Measurements from ENCODE around the gene EVI5L.
"Not testable (repeated sequence)": the region's sequence is repeated elsewhere in the genome, so short reads cannot be mapped to it uniquely, and the experiment has no call there.

EVI5L gene

DNA sequence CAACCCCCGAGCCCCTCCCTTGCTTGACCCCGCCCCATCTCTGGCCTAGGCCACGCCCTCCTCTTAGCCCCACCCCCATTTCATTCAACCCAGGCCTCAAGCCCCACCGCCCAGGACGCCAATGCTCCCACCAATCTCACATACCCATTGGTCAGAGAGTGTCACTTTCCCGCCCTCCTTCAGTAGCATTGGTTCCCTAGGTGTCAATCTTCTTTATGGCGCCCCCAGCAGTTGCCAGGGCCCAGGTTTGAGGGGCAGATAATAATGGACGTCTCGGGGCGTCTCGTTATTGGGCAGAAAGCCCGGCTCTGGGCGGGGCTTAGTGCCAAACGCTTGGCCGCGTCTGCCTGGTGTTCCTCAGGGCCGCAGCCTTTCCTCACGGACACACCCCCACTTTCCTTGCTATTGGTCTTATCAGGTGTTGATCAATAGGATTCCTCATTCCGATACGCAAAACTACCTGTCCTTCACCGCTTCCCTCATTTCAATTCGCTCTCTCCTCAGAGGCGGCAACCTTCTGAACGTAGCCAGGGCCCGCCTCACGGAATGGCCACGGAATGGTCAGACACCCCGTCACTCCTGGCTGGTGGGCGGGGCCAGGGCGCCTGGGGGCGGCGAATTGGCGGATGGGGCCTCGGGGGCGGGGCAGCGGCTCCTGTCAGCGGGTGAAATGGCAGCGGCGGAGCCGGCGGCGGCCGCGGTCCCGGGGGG lies at the start of gene EVI5L:
Gene EVI5L, plus strand, starts transcription at position 658 of the 711 bp plus-strand sequence. CDS start 16,325 bp downstream, outside the sequence.
- DNase-seq, result peak; percentile 100

DNA sequence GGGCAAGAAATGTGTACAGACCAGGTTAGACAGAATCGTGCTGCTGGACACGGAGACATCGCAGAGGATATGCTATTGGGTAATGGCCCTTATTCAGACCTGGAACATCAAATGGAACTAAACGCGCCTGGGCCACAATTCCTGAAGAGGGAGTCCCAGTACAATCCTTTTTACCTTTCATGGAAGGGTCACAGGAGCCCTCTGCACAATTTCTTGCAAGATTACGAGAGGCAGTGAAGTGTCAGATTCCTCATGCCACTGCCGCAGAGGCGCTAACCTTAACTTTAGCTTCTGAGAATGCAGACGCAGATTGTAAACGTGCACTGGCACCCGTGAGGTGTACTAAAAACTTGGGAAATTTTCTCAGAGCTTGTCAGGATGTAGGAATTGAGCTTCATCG lies 48.9 kb upstream of the EVI5L start:
- no peak for DNase-seq

DNA sequence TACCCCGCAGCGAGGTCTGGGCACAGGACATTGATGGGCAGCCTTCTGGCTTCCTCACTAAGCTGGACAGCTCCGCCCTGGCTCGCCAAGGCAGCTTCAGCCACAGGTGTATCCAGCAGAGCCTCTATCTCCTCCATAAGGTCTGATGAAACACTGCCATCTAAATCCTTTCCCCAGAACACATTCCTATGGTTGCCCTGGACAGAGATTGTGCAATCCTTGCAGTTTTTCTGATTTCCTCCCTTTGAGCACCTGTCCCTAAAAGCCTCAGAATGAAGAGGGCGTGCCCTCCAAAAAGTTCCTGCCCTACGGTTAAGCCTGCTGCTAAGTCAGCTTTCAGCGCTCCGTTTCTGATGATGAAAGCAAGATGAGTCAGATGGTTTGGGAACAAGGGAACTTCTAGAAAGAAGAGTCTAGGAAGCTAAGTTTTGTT lies 46.0 kb upstream of the EVI5L start:
- DNase-seq, result no peak

DNA sequence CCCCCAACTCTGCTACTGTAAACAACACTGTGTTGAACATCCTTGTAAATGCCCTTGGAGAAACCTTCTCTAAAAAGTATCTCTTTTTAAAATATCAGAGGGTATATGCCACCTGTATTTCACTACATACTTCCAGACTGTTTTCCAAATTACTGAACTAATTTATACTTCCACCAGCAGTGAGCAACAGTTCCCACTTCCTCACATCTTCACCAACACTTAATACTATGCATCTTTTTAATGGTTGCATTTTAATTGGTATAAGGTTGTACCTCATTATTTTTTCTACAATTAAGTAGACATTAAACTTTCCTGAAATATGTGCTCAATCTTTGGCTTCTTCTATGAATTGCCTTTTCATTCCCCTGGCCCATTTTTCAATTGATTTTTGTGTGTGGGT lies 45.2 kb upstream of the EVI5L start:
- DNase-seq, result no peak

DNA sequence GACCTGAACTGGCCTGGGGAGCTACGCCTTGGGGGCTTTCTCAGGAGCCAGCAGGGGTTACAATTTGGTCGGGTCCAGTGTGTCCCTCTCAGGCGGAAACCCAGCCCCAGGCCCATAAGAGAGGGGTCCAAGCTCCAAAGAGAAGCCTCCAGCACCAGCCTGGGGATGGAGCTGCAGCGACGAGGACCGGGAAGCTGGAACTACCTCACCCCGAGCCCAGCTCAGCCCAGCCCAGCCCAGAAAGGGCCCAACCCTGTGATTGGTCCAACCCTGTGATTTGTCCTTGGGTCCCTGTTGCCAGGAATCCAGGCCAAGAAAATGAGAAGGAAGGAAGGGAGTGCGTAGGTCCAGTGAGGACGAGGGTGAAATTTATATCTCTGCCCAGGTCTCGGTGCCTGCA lies 42.9 kb upstream of the EVI5L start:
- no peak for DNase-seq

DNA sequence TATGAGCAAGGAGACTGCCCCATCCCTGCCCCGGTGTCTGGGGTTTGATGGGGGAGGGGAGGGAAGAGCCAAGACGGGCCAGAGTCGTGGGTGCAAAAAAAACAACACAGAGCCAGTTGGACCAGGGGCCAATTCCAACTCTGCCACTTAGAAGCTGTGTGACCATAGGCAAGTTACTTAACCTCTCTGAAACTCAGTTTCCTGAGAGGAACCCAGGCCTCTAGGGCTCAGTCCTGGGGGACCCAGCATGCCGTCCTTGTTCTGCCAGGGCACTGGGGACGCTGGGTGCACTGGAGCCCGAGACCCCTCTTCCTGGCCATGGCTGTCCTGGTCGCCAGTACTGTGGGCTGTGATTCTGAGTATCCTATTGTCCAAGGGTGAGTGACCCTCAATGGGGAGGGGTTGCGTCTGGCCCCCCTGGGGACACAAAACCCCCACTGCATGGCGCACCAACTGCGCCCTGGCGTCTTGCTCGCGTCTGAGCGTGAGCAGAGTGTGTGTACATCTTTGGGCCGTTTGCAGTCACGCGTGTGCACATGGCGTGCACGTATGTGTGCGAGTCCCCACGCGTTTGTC lies 42.3 kb upstream of the EVI5L start:
- DNase-seq, result no peak

DNA sequence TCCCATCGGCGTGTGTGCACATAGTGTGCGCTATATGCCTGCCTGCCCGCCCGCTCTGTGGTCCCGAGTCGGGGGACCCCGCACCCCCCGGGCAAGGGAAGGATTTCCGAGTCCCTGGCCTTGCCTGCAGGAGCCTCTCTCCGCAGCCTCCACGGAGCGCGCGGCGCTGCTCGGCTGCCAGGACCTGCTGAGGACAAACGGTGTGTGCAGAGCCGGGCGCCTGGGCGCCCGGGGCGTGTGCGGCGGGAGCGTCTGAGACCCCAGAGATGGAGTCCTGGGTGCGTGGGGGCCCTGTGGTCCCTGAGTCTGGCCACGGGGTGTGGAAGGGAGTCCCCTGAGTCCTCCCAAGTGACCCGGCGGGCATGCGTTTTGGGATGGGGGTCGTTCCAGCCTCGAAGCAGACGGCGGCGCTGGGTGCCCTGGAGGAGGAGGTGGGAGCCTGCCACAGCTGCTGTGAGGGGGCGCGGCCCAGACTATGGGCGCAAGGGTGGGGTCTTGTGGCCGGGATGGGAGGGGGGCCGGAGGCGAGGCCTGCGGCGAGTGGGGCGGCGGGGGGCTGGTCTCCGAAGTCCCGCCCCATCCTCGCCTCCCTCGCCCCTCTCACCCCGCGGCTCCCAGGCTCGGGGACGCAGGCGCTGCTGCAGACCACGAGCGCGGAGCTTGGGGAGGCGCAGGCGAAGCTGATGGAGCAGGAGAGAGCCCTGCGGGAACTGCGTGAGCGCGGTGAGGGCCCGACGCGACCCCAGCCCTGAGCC lies 41.7 kb upstream of the EVI5L start:
- DNase-seq, result no peak

DNA sequence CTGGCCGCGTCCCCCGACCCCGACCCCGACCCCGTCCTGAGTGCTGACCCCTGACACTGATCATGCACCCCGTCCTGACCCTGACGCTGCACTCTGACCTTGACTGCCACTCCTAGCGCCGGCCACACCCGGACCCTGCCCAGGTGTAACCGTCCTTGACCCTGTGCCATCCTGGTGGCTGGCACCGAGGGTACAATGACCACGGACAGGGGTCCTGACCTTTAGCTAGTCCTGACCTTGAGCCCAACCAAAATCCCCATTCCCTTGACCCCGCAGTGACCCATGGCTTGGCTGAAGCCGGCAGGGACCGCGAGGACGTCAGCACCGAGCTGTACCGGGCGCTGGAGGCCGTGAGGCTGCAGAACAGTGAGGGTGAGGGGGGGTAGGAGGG lies 41.1 kb upstream of the EVI5L start:
- DNase-seq, result no peak

DNA sequence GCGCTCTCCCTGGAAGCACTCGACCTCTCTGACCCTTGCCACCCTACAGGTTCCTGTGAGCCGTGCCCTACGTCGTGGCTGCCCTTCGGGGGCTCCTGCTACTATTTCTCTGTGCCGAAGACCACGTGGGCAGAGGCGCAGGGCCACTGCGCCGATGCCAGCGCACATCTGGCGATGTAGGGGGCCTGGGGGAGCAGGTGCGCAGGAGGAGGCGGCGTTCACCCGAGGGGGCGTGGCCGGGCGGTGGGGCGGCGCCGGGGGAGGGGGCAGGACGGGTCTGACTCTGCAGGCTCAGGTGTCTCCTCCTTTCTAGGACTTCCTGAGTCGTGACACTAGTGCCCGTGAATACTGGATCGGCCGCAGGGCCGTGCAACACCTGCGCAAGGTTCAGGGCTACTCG lies 40.6 kb upstream of the EVI5L start:
- no peak for DNase-seq

DNA sequence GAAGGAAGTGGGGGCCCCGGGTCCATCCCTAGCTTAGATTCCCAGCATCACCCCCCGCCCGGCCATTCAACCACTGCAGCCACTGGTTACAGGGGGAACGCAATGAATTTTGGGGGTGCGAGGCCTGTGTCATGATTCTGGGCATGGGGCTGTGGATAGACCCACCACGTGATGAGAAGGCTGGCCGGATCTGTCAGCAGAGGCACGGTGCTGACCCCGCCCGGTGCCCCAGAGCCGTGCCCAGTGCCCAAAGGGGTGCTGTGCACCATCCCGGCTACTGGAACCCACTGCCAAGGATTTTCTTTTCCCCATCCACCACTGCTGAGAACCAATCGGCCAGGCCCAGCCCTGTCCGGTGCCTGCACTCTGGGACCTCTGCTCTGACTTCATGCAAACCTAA lies 39.6 kb upstream of the EVI5L start:
- no peak for DNase-seq

DNA sequence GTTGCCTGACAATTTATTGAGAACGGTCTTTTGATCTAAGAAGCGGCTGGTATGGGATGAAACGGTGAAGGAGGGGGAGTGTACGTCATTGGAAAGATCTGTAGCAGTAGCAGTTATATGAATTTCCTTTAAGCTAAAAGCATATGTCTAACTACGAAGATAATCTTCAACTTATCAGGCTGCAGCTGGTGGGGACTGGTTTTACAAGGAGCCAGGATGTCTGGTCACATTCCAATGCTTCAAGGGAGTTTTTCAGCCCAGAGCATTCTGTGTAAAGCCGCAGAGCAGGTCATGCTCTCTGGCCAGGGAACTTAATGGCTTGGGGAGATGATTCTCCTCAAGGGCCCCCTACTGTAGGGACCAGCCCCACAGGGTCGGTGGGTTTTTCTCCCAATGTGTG lies 37.7 kb upstream of the EVI5L start:
- DNase-seq, result no peak

DNA sequence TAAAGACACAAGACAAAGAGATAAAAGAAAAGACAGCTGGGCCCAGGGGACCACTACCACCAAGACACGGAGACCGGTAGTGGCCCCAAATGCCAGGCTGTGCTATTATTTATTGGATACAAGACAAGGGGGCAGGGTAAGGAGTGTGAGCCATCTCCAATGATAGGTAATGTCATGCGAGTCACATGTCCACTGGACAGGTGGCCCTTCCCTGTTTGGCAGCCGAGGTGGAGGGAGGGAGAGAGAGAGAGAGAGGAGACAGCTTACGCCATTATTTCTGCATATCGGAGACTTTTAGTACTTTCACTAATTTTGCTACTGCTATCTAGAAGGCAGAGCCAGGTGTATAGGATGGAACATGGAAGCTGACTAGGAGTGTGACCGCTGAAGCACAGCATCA lies 37.3 kb upstream of the EVI5L start:
- not testable (repeated sequence) for DNase-seq

DNA sequence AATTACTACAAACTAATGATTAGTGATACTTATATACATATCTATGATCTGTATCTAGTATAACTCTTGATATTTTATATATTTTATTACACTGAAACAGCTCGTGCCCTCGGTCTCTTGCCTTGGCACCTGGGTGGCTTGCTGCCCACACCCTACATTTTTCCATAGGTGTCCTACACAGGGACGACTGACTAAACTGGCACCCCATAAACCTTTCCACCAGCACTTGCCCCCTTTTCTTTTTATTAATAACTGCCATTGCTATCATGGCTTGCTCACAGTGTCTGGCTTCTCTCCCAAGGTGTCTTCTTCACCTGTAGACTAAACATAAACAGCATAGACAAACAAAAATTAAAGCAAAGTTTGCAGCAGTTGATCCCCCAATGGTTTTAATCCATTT lies 36.5 kb upstream of the EVI5L start:
- DNase-seq, result no peak

DNA sequence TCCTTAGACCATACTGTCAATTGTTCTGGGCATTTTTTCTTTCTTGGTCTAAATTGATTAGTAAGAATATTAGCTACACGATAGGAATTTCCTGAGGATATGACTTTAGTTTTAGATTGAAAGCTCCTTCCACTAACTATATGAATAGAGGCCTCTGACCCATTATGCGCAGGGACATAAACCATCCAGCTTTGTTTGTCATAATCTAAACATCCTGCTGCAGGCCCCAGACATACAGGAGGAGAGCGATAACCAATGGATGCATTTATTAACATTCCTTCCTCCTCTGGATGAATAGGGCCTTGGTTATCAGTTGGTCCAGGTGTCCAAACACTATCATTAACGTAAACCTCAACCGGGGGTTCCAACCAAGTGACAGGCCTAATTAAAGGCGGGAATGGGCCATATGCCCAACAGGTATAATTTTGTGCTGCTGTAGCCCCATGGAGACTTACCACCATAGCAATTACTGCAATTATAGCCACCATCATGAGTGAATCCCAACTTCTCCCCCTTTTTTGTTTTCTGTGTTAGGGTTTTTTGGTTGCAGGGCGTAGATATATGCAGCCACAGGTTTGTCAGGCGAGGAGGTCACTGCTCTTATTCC lies 34.4 kb upstream of the EVI5L start:
- no peak for DNase-seq

DNA sequence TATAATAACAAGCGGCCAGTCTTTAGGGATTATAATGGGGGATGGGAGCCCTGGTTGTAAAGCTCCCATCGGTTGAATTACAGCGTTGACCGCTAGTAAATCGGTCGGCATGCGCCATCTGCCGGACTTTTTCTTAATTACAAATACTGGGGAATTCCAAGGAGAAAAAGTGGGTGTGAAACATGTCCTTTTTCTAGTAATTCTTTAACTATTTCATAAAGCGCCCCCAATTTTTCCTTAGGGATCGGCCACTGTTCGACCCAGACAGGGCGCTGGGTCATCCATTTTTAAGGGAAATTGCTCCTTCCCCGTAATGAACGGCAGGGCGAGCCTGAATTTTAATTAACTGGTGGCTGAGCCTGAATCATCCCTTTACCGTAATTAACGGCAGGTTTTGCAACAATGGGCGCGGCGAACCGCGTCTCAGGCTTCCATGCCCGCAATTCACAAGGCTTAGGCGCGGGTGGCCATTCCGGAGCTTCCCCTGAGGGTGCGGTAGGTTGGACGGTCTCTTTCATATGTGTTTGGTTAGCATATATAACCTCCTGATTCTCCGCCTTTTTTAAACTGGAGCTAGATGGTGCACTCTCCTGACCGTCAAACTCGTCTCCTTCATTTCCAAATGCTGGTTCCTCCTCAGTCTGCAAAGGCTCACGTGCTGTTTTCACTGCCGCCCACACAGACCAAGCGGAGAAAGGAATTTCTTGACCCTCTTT lies 30.2 kb upstream of the EVI5L start:
- DNase-seq, result peak; percentile 63

DNA sequence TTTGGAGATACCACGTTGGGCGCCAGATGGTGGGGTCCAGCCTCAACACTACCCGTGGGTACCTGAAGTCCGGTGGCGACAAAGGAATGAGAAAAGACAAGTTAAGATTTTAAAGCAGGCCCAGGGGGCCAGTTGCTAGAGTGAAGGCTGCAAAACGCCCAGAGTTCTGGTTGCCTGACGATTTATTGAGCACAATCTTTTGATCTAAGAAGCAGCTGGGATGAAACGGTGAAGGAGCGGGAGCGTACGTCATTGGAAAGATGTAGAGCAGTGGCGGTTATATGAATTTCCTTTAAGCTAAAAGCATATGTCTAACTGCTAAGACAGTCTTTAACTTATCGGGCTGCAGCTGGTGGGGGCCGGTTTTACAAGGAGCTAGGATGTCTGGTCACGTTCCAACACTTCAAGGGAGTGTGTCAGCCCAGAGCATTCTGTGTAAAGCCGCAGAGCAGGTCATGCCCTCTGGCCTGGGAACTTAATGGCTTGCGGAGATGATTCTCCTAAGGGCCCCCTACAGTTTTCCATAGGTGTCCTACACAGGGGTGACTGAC lies 28.9 kb upstream of the EVI5L start:
- DNase-seq, result no peak

DNA sequence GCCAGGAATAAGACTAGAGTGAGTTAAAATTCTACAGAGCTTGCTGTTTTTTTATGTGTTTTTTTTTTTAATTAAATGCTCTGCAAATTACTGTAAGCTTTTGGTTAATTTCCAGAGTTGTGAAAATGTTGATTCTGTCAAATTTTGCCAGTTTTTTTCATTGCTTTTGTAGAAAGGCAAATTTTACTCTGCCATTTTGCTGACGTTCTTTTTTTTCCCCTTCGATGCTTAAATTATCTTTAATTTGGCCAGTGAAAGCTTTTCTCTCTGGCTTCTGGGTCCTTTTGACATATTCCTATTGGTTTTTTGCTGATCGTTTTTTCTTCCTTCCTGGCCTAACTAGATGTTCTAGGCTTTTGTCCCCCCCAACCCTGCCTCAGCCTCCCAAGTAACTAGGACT lies 23.8 kb upstream of the EVI5L start:
- no peak for DNase-seq

DNA sequence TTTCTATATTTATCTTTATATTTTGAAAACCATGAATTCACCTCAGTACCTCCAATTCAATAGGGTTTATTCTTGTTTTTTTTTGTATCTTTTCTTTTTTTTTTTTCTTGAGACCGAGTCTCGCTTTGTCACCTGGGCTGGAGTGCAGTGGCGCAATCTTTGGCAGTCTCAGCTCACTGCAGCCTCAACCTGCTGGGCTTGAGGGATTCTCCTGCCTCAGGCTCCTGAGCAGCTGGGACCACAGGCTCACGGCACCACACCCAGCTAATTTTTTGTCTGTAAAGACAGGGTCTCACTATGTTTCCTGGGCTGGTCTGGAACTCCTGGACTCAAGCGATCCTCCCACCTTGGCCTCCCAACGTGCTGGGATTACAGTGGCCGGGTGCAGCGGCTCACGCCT lies 23.1 kb upstream of the EVI5L start:
- no peak for DNase-seq

DNA sequence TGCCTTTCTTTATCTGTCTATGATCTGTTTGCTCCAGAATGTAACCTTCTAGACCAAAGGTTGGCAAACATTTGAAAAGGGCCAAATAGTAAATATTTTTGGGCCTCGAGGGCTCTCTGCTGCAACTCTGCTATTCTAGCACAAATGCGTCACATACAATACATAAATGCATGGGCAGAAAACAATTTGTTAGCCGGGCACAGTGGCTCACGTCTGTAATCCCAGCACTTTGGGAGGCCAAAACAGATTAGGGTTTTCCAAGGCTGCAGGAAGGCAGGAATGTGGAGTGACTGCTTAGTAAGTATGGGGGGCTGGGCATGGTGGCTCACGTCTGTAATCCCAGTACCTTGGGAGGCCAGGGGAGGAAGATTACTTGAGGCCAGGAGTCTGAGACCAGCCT lies 21.9 kb upstream of the EVI5L start:
- DNase-seq, result no peak

DNA sequence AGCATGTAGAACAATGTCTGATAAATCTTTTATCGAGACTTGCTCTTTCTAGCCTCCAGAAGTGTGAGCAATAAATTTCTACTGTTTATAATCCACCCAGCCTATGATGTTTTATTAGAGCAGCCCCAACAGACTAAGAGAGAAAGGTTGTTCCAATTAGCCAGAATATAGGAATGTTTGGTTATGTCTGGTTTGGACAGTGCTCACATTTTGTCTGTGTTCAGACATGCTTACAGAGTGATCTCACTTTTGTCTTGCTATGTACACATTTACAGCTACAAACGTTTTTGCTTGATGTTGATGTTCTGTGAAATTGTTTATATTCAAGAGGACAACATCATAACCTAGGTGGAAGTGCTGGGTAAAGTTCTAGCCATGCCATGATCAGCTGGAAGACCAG lies 18.0 kb upstream of the EVI5L start:
- DNase-seq, result no peak

DNA sequence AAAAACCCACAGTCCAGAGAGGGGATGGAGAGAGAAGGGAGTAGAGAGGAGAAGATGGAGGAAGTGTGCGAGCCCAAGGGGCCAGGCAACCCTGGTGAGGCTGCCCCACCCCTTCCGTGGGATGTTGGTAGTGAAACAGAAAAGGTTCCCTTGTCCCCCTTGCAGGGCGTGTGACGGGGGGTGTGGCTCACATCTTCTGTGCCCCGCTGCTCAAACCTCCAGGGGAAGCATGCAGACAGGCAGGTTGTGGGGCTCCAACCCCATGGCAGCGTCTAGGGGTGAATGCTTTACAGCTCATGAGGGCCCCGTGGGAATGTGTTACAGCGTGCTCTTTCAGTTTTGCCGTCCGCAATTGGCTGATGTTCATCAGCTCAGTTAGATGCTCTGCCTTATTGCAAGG lies 14.7 kb upstream of the EVI5L start:
- DNase-seq, result no peak

DNA sequence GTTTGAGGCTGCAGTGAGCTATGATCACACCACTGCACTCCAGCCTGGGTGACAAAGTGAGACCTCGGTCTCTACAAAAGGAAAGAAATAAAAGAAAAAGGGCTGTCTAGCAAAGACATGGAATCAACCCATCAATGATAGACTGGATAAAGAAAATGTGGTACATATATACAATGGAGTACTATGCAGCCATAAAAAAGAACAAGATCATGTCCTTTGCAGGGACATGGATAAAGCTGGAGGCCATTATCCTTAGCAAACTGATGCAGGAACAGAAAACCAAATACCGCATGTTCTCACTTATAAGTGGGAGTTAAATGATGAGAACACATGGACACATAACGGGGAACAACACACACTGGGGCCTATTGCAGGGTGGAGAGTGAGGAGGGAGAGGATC lies 14.0 kb upstream of the EVI5L start:
- not testable (repeated sequence) for DNase-seq

DNA sequence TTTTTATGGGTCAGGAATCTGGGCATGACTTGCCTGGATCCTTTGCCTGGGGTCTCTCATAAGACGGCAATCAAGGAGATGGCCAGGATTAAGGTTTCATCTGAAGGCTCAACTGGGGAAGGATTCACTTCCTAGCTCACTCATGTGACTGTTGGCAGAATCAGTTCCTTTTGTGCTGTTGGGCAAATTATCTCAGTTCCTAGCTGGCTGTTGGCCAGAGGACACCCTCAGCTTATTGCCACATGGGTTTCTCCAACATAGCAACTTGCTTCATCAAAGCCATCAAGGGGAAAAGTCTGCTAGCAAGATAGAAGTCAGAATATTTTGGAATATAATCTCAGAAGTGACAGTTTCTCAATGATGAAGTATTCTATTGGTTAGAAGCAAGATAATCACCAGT lies 12.2 kb upstream of the EVI5L start:
- no peak for DNase-seq

Measured in NCI-H1694 (cell line).